Vagina (tissue), 2 donors: ENCODE results near the gene ANXA11.

ENCODE experiments used
- POLR2A ChIP-seq, 2 donors: fragments of 450-650 bp; IDR thresholded peaks; one replicate each; pipeline ENCODE4 v1.6.1; 2017; ENCODE audit warnings: antibody characterized with exemption in 2 of 2, mild to moderate bottlenecking in 2 of 2, moderate library complexity in 2 of 2
- POLR2AphosphoS5 ChIP-seq, 2 donors: sonication (generic); formaldehyde crosslinking; IDR thresholded peaks; one replicate each; pipeline ENCODE4 v1.9.0; 2017; ENCODE audit warnings: antibody characterized with exemption in 2 of 2, mild to moderate bottlenecking in 2 of 2, low read depth in 1 of 2; ENCODE audit not compliant: insufficient read depth in 1 of 2
- TF ChIP-seq, protein P1 (sequence below), 3 experiments: fragments of 450-650 bp in 2 of 3; fragments of 200-600 bp in 1 of 3; sonication (generic) in 1 of 3; IDR thresholded peaks; one replicate each; pipeline ENCODE4 v1.5.1; 2017 to 2019; ENCODE audit warnings: antibody characterized with exemption in 3 of 3, mild to moderate bottlenecking in 2 of 3, moderate library complexity in 2 of 3

- TF ChIP-seq, protein P1, sequence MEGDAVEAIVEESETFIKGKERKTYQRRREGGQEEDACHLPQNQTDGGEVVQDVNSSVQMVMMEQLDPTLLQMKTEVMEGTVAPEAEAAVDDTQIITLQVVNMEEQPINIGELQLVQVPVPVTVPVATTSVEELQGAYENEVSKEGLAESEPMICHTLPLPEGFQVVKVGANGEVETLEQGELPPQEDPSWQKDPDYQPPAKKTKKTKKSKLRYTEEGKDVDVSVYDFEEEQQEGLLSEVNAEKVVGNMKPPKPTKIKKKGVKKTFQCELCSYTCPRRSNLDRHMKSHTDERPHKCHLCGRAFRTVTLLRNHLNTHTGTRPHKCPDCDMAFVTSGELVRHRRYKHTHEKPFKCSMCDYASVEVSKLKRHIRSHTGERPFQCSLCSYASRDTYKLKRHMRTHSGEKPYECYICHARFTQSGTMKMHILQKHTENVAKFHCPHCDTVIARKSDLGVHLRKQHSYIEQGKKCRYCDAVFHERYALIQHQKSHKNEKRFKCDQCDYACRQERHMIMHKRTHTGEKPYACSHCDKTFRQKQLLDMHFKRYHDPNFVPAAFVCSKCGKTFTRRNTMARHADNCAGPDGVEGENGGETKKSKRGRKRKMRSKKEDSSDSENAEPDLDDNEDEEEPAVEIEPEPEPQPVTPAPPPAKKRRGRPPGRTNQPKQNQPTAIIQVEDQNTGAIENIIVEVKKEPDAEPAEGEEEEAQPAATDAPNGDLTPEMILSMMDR (IDR thresholded peaks at IDR 0.05): no peak
- TF ChIP-seq POLR2A (IDR thresholded peaks at IDR 0.05) (no peak), POLR2AphosphoS5 (IDR thresholded peaks at IDR 0.05; ENCODE audit: insufficient read depth in 1 of 2, low read depth in 1 of 2) (no peak)
Measured at GRCh38 chr10:80141696-80142460, 63.5 kb downstream of the ANXA11 start.
